ENCODE results near the gene SPAG9.

Gene SPAG9

DNA sequence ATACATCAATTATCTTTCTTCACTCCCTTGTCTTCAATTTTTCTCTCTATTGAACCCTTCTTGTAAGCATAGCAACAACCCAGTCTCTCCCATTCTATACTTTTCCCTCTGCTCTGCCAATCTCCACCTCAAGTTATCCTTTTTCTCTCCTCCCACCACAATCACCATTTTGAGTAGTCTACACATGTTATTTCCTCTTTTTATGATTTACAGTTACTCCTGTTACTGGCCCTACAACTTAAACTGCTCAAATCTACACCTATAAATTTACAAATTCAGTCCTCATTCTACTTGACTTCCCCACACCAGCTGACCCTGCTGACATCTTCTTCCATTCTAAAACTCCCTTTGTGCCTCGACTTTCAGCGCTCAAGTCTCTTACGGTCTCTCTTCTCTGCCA is 84.6 kb downstream of the SPAG9 start (continued):
- TF ChIP-seq, protein P1, sequence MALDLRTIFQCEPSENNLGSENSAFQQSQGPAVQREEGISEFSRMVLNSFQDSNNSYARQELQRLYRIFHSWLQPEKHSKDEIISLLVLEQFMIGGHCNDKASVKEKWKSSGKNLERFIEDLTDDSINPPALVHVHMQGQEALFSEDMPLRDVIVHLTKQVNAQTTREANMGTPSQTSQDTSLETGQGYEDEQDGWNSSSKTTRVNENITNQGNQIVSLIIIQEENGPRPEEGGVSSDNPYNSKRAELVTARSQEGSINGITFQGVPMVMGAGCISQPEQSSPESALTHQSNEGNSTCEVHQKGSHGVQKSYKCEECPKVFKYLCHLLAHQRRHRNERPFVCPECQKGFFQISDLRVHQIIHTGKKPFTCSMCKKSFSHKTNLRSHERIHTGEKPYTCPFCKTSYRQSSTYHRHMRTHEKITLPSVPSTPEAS (tag by site-specific recombination; IDR thresholded peaks at IDR 0.05): no peak
- TF ChIP-seq ZNF555 (tag by site-specific recombination; conservative IDR thresholded peaks at IDR 0.05) (no peak), ZNF24 (tag by site-specific recombination; IDR thresholded peaks at IDR 0.05) (no peak), SP3 (tag by site-specific recombination; IDR thresholded peaks at IDR 0.05) (no peak), ZNF558 (tag by site-specific recombination; IDR thresholded peaks at IDR 0.05) (no peak)
- TF ChIP-seq, protein P2, sequence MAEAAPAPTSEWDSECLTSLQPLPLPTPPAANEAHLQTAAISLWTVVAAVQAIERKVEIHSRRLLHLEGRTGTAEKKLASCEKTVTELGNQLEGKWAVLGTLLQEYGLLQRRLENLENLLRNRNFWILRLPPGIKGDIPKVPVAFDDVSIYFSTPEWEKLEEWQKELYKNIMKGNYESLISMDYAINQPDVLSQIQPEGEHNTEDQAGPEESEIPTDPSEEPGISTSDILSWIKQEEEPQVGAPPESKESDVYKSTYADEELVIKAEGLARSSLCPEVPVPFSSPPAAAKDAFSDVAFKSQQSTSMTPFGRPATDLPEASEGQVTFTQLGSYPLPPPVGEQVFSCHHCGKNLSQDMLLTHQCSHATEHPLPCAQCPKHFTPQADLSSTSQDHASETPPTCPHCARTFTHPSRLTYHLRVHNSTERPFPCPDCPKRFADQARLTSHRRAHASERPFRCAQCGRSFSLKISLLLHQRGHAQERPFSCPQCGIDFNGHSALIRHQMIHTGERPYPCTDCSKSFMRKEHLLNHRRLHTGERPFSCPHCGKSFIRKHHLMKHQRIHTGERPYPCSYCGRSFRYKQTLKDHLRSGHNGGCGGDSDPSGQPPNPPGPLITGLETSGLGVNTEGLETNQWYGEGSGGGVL (tag by site-specific recombination; IDR thresholded peaks at IDR 0.05): no peak
- TF ChIP-seq, protein P3, sequence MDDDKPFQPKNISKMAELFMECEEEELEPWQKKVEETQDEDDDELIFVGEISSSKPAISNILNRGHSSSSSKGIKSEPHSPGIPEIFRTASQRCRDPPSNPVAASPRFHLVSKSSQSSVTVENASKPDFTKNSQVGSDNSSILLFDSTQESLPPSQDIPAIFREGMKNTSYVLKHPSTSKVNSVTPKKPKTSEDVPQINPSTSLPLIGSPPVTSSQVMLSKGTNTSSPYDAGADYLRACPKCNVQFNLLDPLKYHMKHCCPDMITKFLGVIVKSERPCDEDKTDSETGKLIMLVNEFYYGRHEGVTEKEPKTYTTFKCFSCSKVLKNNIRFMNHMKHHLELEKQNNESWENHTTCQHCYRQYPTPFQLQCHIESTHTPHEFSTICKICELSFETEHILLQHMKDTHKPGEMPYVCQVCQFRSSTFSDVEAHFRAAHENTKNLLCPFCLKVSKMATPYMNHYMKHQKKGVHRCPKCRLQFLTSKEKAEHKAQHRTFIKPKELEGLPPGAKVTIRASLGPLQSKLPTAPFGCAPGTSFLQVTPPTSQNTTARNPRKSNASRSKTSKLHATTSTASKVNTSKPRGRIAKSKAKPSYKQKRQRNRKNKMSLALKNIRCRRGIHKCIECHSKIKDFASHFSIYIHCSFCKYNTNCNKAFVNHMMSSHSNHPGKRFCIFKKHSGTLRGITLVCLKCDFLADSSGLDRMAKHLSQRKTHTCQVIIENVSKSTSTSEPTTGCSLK (tag by site-specific recombination; IDR thresholded peaks at IDR 0.05): no peak

GRCh38 chr17:51035431-51035830 is 85.2 kb downstream of the SPAG9 start:
- no peaks in the 10 kb centered on the region for H3K9me3 ChIP-seq (ENCODE audit: control insufficient read depth, insufficient read depth, low read depth, low read length)
- H3K4me1 ChIP-seq (ENCODE audit: control insufficient read depth, insufficient read depth, low read length): no peaks in the 10 kb centered on the region
- H3K27ac ChIP-seq (ENCODE audit: extremely low read depth, low read depth, low read length): no peak overlapping the region
- POLR2A ChIA-PET: no interaction called here
- no peak overlapping the region for H3K4me3 ChIP-seq (ENCODE audit: low read depth, low read length)
- peaks cover 24 to 40% of the 10 kb centered on the region in 2 experiments for H3K36me3 ChIP-seq (ENCODE audit: control insufficient read depth in 2 of 2, insufficient read depth in 1 of 2, low read length in 2 of 2)
- TF ChIP-seq, protein P4, sequence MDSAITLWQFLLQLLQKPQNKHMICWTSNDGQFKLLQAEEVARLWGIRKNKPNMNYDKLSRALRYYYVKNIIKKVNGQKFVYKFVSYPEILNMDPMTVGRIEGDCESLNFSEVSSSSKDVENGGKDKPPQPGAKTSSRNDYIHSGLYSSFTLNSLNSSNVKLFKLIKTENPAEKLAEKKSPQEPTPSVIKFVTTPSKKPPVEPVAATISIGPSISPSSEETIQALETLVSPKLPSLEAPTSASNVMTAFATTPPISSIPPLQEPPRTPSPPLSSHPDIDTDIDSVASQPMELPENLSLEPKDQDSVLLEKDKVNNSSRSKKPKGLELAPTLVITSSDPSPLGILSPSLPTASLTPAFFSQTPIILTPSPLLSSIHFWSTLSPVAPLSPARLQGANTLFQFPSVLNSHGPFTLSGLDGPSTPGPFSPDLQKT (IDR thresholded peaks at IDR 0.05; ENCODE audit: borderline replicate concordance, low read depth, low read length): no peak
- TF ChIP-seq SETDB1 (IDR thresholded peaks at IDR 0.05; ENCODE audit: insufficient read length, low read length) (no peak), FEZF1 (tag by site-specific recombination; IDR thresholded peaks at IDR 0.05) (no peak), ZNF658 (tag by site-specific recombination; IDR thresholded peaks at IDR 0.05) (no peak), BCL11B (tag by site-specific recombination; IDR thresholded peaks at IDR 0.05; ENCODE audit: low read depth) (no peak), GLI4 (tag by site-specific recombination; IDR thresholded peaks at IDR 0.05) (no peak), ZNF791 (tag by site-specific recombination; IDR thresholded peaks at IDR 0.05) (no peak), GFI1B (tag by site-specific recombination; IDR thresholded peaks at IDR 0.05) (no peak), ZNF623 (tag by site-specific recombination; IDR thresholded peaks at IDR 0.05) (no peak), ZSCAN5A (tag by site-specific recombination; IDR thresholded peaks at IDR 0.05) (no peak), ZNF23 (tag by site-specific recombination; IDR thresholded peaks at IDR 0.05; ENCODE audit: borderline replicate concordance) (no peak), REPIN1 (tag by site-specific recombination; IDR thresholded peaks at IDR 0.05; ENCODE audit: low read depth) (no peak), KLF7 (tag by site-specific recombination; IDR thresholded peaks at IDR 0.05; ENCODE audit: borderline replicate concordance) (no peak)
- CTCF ChIA-PET: interaction anchor here (0.6 to 0.9 kb wide), 2 partner anchors 14 to 22 kb away, joined by 3 read pairs; no protein-coding TSS in a partner anchor
